AG10803 (cell line): Measurements from ENCODE around the gene POMT2.

Experiments
- DNase-seq: peaks from one replicate; pipeline ENCODE4 v3.0.0; 2010; ENCODE audit warnings: low read depth
- H3K4me3 ChIP-seq: 2 replicates; pipeline ENCODE4 v1.5.1; 2011; ENCODE audit warnings: mild to moderate bottlenecking, low read length, control low read depth
- CTCF ChIP-seq: conservative IDR thresholded peaks from 2 replicates; pipeline ENCODE4 v1.5.1; 2011; ENCODE audit warnings: mild to moderate bottlenecking, low read length, control low read depth, inconsistent platforms

Gene POMT2

GRCh38 chr14:77353469-77354141 is 32.9 kb upstream of the POMT2 start:
- DNase-seq = no peak
- no peak overlapping the region for H3K4me3 ChIP-seq
- TF ChIP-seq CTCF = no peak

GRCh38 chr14:77347751-77348150 is 27.1 kb upstream of the POMT2 start:
- DNase-seq = no peak
- no peak overlapping the region for H3K4me3 ChIP-seq
- TF ChIP-seq CTCF = no peak

- no peak for TF ChIP-seq CTCF
- no peak overlapping the region for H3K4me3 ChIP-seq
- no peak for DNase-seq
Measured at GRCh38 chr14:77346495-77346894, 25.8 kb upstream of the POMT2 start.

- no peak for TF ChIP-seq CTCF
- DNase-seq = no peak
- H3K4me3 ChIP-seq = no peak overlapping the region
Measured at GRCh38 chr14:77344377-77344996, 23.8 kb upstream of the POMT2 start.

GRCh38 chr14:77343662-77344061 is 23.0 kb upstream of the POMT2 start:
- no peak overlapping the region for H3K4me3 ChIP-seq

GRCh38 chr14:77342726-77343397 is 22.2 kb upstream of the POMT2 start:
- no peak for TF ChIP-seq CTCF
- H3K4me3 ChIP-seq = no peak overlapping the region
- no peak for DNase-seq

More at GRCh38 chr14:77343662-77344061, 23.0 kb upstream of the POMT2 start:
- no peak for TF ChIP-seq CTCF
- DNase-seq = no peak

GRCh38 chr14:77340389-77340788 is 19.7 kb upstream of the POMT2 start:
- TF ChIP-seq CTCF = no peak
- no peak for DNase-seq

More at GRCh38 chr14:77340389-77340788, 19.7 kb upstream of the POMT2 start:
- no peak overlapping the region for H3K4me3 ChIP-seq
